NCI-H2029 treated with DMSO at 0.1 percent for 48 hours (cell line): ENCODE data around the gene CRACDL.

Experiments used
- DNase-seq: peaks from one replicate; lab custom pipeline; 2025; lab: John Stamatoyannopoulos, UW

CRACDL gene

DNA sequence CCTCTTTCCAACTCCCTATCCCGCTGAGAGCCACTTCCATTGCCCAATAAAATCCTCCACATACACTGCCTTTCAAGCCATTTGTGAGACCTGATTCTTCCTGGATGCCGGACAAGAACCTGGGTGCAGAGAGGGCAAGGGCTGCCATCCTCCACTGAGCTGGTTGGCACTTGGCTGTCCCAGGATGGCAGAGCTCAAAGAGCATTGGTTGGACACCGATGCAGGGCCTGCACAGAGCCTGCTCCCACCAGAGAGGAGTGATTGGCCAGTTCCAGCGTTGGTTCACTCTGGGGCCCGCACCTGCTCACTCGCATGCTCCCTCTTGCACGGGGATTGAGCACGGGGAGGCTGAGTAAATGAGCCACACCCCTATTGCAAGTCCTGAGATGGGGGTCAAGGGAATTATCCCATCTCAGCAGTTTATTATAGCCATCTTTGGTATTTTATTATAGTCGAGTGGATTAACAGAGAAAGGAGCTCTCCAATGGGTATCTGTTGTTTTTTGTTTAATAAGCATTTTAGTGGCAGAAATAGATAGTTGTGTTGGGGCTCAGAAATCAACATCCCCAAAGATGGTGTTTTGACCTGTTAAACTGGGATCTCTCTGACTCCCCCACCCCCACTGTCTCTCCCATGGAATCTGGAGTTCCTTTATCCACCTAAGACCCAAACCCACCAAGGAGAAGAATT, 185.3 kb downstream of the CRACDL start:
- DNase-seq = no peak

DNA sequence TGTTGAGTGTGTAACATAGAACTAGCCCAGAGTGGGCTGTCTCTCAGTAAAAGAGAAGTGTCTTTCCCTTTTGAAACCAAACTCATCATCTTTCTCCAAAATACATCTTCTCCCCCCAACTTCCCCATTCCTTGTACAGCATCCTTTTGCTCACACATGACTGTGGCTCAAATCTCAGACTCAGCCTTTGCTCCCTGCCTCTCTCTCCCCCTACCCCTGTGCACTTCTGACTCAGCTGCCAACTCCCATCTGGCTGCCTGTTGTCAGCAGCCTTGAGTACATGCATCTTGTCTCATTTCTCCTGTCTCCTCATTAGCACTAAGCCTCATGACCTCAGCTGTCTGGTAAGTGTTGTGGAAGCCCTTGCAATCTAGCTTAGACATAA, 187.0 kb downstream of the CRACDL start:
- no peak for DNase-seq

DNA sequence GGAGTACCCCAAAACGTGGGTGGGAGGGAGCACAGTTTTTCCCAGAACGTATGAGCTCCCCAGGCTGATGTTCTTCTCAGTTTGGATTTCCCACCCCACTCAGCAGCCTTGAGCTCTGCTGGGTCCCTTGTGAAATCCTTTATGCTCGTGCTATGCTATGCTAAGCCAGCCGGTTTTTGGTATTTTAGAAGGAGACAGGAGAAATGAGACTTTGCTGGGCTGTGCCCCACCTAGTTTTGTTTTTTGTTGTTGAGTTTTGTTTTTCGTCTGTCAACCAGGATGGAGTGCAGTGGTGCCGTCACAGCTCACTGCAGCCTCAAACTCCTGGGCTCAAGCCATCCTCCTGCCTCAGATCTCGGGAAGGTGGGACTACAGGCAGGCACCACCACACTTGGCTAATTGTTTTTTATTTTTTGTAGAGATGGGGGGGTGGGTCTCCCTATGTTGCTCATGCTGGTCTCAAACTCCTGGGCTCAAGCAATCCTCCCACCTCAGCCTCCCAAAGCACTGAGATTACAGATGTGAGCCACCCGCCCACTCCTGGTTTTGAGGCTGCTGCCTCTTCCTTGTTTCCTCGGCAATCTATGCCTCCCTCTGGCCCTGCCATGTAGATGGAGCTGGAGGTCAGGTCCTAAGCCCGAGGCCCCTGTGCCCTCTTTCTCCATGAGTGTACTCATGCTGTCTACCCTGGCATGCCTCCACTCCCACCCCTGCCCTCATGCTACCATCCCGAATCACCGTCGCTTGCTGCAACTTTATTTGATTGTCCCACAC, 187.5 kb downstream of the CRACDL start:
- DNase-seq = no peak

DNA sequence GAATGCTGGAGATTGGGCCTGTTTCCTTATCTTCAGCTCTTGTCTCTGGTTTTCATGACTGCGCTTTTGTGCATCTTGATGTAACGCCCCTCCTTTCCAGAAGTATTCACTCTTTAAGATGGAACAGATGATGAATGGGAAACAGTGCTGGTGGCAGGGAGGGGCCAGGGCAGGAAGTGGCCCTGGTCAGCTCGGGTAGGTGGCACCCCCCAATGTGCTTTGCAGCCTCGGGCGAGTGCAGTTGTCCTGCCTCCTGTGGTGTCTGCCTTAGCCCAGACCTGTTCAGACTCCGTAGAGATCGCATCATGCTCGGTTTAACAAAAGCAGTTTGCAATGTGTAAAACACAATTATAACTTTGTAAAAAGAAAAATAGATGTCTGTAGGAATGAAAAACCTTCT, 188.1 kb downstream of the CRACDL start:
- DNase-seq = no peak

DNA sequence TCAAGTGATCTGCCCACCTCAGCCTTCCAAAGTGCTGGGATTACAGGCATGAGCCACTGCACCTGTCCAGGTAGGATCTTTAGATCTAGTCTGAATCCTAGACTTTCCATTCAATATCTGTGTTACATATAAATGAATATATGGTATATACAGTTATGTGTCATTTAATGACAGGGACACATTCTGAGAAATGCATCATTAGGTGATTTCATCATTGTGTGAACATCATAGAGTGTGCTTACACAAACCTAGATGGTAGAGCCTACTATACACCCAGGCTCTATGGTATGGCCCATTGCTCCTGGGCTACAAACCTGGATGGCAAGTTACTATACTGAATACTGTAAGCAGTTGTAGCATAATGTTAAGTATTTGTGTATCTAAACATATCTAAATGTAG, 189.6 kb downstream of the CRACDL start:
- DNase-seq = no peak

DNA sequence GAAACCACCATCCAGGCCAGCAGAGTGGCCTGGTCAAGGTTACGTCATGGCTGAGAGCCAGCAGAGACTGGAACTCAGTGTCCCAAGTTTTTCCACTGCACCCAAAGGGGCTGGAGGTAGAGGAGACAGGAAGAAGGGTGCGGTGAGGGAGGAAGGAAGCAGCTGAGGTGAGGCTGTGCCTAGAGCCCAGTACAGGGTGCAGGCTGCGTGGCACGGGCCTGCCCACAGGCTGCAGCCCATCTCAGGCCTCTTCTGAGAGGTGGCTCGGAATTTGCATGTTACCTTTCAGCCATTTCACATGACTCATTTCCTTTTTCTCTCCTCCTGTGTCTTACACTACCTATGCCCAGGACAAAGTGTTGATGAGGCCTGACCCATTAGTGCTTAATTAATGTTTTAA, 191.4 kb downstream of the CRACDL start:
- DNase-seq = no peak
